Measurements from ENCODE around the gene RECQL5.

The RECQL5 gene

DNA sequence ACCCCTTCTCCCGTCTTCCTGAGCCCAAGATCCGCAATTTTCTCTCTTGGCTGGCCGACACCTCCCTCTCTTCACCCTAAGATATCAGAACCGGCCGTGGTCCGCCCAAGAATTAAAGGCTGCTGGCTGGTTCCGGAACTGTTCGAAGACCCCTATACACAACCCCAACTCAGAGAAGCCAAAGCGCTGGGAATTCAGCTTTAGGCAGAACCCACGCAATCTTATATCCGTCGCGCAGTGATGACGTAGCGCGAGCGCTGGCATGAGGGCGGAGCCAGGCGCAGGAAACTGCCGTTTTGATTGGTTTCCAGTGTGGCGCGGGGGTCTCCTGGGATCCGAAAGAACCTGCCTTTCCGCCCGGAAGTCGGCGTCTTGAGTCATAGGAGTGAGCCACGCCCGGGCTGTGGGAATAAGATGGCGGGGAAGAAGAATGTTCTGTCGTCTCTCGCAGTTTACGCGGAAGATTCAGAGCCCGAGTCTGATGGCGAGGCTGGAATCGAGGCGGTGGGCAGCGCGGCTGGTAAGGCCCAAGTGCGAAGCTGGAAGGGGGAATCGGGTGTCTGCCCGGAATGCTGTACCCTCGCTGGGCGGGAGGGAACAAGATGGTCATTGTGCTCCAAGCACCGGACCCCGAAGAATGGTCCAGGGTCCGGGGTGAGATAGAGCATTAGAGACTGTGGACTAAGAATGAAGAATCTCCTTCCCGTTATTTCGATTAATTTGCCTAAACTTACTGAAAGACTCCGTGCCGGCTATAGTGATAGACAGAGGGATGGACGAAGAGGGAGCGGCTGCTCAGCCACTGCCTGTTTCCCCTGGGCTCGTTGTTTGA is at the start of gene RECQL5, which contains the start of gene SAP30BP:
RECQL5 (minus strand) TSS at position 196 of the 832 bp plus-strand sequence. CDS start 597 bp downstream, outside the sequence.
SAP30BP (plus strand) TSS at position 380 of the 832 bp plus-strand sequence; CDS start at position 415, 35 bp downstream.
- in situ Hi-C loops (cut with MboI; ENCODE audit: low sequenced_read_pairs), result no loop called here

DNA sequence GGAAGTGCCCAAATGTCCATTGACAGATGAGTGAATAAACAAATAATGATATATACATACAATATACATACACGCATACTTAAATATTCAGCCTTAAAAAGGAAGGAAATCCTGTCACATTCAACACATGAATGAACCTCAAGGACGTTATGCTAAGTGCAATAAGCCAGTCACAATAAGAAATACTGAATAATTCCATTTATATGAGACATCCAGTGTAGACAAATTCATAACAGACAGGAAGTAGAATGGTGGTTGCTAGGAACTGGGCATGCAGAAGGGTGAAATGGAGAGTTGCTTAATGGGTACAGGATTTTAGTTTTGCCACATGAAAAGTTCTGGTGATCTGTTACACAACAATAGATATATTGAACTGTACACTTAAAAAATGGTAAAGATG is 45.5 kb upstream of the RECQL5 start:
- in situ Hi-C loops (cut with MboI; ENCODE audit: low sequenced_read_pairs), result no loop called here

- in situ Hi-C loops (cut with MboI; ENCODE audit: low sequenced_read_pairs), result no loop called here
These were observed 40.2 kb upstream of the RECQL5 start for GRCh38 chr17:75707079-75707571.

GRCh38 chr17:75706042-75706728 is 39.2 kb upstream of the RECQL5 start:
- in situ Hi-C loops (cut with MboI; ENCODE audit: low sequenced_read_pairs), result no loop called here

DNA sequence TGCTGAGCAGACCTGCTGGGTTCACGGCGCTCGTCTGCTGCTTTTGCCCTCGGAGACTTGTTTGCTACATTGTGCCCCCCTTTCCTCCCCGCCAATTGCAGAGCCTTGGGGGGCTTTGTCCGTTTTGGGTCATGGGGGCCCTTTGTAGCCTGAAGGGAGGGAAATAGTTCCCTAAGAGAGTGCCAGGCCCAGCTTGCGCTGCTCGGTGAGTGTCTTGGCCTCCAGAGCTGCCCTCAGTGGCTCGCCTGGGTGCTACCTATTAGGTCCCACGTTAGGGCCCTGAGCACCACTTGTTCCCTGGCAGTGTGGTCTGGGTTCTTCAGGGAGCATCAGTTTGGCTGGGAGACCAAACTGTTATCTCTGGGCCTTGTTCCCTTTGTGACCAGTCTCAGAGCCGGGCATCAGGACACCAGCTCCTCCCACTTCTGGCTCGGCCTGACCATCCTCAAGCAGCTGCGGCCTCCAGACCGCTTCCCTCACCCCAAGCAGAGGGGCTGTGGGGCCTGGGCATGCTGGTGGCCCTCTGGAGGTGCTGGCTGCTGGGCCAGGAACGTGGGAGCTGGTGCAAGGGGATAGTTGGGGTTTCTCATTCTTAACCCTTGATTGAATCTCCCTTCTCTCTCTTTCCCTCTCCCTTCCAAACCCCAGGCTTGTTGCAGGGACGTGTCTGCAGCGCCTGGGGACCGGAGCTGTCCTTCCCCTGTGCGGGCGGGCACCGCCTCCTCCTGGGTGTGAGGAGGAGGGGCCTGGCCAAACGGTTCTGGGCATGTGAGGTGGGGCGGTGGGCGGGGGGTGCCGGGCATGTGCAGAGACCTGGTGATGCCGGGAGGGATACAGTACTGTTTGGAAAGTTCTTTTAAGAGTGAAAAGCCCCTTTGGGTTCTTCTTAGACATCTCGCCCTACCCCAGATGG is 38.3 kb upstream of the RECQL5 start:
- in situ Hi-C loops (cut with MboI; ENCODE audit: low sequenced_read_pairs), result no loop called here

- in situ Hi-C loops (cut with MboI; ENCODE audit: low sequenced_read_pairs), result no loop called here
These were observed 36.6 kb upstream of the RECQL5 start for GRCh38 chr17:75703591-75703990.

DNA sequence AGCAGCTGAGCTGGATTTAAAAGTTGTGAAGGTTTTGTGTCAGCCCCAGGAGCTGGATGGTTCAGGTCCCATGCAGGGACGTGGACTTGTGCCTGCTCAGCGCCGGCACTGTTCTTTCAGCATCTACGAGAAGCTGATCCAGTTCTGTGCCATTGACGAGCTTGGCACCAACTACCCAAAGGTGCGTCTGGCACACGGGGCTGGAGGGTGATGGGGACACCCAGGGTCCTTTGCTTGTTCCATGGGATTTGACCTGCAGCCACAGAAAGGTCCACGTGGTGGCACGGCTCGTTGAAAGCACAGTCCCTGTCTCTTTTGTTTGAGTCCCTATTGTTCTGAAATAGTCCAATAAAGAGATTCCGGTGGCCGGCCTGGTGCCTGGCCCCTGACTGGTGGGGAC is 36.2 kb upstream of the RECQL5 start:
- in situ Hi-C loops (cut with MboI; ENCODE audit: low sequenced_read_pairs), result no loop called here

DNA sequence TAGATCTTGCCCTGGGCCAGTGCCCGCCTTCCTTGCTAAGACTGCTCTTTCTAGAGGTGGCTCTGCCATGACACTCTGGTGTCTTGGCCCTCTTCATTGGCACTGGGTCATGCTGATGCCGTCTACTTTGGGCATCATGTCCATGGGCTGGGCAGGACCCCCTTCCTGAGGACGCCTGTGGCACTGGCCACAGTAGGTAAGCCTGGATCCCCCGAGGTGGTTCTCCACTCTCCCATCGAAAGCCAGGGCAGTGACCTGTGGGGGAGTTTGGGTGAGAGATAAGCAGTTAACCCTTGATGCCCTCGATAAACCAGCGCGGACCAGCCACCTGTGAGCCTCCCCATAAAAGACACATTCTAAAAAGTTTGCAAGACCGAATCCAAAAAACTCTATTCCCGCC is 34.3 kb upstream of the RECQL5 start:
- in situ Hi-C loops (cut with MboI; ENCODE audit: low sequenced_read_pairs), result no loop called here

- in situ Hi-C loops (cut with MboI; ENCODE audit: low sequenced_read_pairs), result no loop called here
These were observed 31.7 kb upstream of the RECQL5 start for GRCh38 chr17:75698659-75699058.

DNA sequence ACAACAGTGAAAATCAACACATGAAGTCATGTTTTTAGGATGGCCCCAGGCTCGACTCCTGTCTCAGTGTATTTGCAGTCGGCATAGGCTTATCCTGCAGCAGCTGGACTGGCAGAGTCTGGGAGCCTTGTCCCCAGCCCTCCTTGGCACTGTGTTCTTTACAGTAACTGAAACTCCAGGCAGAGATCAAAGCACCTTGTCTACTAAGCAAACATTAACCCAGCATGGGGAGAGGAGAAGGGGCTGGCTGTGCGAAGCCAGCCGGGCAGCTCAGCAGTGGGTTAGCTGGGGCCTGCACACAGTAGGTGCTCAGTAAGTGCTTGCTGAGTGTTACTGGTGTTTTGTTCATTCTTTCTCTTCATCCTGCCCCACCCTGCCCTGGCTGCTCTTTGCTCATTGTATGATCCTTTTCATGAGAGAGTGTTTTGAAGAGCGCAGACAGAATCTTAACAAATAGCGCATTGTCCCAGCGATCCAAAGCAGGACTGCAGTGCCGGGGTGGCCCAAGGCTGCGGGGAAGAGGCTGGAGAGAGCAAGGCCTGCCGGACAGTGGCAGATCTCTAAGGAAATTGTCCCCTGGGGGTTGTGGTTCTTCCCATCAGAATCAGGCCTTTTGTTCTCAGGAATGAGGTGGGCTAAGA is 30.8 kb upstream of the RECQL5 start:
- in situ Hi-C loops (cut with MboI; ENCODE audit: low sequenced_read_pairs), result no loop called here

DNA sequence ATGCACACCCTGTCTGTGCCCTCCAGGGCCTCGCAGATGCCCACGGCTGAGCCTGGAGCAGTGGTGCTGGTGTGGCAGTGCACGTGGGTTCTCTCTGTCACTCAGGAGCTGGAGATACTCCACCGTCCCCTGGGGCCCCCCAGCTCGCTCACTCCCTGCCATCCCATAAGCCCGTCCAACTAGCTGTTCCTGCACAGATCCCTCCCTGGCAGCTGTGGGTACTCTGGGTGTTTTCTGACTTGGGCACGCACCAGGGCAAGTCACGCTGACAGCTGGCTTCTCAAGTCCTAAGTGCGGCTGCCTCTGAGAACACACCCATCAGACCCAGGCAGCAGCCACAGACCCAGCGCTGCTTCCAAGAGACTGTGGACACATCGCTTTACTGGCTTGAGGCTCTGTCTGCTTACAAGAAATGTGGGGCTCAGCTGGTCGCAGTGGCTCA is 28.9 kb upstream of the RECQL5 start:
- in situ Hi-C loops (cut with MboI; ENCODE audit: low sequenced_read_pairs), result no loop called here

DNA sequence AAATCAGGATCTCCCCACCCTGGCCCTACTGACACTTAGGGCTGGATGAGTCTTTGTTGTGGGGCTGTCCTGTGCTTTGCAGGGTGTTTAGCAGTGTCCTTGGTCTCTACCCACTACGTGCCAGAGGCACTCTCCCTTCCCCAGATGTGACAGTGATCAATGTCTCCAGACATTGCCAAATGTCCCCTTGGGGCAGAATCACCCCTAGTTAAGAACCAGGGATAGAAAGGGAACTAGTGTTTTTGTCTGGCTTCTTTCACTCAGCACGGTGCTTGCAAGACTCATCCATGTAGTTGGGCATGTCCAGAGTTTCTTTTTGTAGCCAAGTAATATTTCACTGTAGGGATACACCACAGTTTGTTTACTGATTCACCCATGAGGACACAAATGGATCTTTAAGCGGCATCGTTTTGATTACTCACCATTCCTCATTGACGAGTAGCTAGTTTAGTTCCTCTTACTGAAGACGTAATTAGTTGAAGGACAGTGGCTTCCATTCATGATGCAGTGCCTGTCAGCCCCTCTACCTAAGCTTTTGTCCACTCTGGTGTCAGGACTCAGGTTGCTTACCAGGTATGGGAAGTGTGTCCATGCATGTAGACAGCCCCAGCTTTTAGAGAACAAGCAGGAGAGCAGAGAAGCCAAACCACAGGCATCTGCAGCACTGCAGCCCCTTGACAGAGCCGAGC is 28.3 kb upstream of the RECQL5 start:
- in situ Hi-C loops (cut with MboI; ENCODE audit: low sequenced_read_pairs), result no loop called here

- in situ Hi-C loops (cut with MboI; ENCODE audit: low sequenced_read_pairs), result no loop called here
These were observed 27.6 kb upstream of the RECQL5 start for GRCh38 chr17:75694536-75694935.

DNA sequence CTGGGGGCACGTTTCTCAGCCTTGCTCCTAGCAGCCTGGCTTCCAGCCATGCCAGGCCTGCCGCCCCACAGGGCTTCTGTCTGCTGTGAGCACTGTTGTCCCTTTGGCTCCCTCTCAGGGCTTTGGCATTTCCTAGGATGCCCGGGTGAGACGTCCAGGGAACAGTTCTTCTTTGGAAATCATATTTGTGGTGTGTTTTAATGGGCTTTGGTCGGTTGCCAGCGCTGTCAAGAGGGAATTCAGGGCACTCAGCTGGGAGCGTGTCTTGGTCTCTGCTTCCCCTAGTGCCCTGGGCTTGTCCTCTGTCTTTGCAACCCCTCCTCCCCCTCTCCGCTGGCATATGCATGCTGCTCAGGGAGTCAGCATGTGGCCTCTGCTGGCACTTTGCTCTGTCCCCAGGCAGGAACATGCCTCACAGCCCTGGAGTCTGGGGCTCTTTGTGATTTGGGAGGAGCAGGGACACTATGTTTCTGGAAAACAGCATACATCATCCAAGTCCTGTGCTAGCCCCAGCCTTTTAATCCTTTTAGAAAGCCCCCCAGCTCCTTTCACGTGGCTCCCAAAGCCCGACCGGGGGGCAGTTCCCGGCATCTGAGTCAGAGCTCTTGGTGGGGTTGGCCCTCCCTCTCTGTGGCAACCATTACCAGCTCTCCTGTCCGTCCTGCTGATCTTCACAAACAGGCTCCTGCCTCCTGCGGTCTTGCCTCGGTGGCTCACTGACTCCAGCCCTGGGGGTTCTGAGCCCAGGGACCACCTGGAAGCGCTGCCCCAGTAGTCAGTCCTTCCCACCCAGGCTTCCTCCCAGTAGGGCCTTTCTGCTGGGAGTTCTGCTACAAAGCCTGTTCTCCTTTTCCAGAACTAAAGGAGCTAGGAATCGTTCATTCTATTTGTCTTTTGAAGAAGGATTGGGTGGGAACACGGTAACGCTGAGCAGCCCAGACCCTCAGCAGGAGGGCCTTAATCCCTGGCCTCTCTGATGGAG is 26.8 kb upstream of the RECQL5 start:
- in situ Hi-C loops (cut with MboI; ENCODE audit: low sequenced_read_pairs), result no loop called here

- in situ Hi-C loops (cut with MboI; ENCODE audit: low sequenced_read_pairs), result no loop called here
These were observed 26.0 kb upstream of the RECQL5 start for GRCh38 chr17:75692976-75693375.

GRCh38 chr17:75691801-75692626 is 25.1 kb upstream of the RECQL5 start:
- in situ Hi-C loops (cut with MboI; ENCODE audit: low sequenced_read_pairs), result no loop called here

DNA sequence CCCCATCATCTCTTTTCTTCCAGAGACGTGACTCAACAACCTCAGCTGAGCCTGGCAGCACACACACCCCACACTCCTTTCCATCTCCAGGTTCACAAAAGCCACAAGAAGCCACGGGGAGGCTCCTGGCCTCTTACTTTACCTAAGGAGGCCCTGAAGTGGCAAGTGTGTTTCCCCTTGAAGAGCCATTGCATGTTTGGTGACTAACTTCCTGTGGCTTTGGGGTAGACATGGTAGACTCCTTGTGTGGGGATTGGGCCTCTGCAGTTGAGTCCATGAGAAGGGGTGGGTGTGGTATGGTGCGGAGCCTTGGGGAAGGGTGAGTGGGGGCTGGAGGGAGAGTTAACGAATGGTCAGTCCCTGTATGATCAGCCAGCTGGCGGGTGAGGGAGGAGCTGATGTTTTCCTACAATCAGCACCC is 24.4 kb upstream of the RECQL5 start:
- in situ Hi-C loops (cut with MboI; ENCODE audit: low sequenced_read_pairs), result no loop called here

DNA sequence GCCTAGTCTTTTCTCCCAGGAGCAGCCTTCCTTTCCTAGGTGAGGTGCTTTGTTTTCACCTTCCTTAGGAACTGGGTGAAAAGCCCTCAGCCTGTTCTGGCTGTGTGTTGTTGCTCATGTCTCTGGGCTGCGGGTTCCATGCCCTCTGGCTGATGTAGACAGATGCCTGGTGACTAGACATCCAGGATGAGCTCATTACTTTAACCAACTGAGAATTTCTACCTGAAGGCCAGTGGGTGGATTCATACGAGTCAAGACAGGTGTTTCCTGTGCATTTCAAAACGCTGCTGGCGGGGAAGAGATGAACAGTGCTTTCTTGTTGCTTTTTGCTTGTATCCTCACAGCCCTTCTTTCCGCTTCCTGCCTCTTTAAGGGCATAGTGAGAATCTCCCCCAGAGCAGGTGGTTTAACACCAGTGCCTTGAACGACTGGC is 22.5 kb upstream of the RECQL5 start:
- in situ Hi-C loops (cut with MboI; ENCODE audit: low sequenced_read_pairs), result no loop called here

Measured in HL-60/S4 (cell line).